NB4 (cell line): ENCODE measurements around the gene MACO1.
A peak's percentile ranks its signal among the peaks of the same experiment; 100 is the strongest.

ENCODE experiments used
- DNase-seq: peaks from one replicate; pipeline ENCODE4 v3.0.0; 2010; ENCODE audit warnings: low read depth
- H3K4me3 ChIP-seq: one replicate; pipeline ENCODE4 v1.5.1; 2011; ENCODE audit warnings: mild to moderate bottlenecking, low read depth, low read length, moderate library complexity
- MYC ChIP-seq: IDR thresholded peaks from 2 replicates; pipeline ENCODE4 v1.6.1; 2011; ENCODE audit warnings: low read depth, low read length
- POLR2A ChIP-seq: IDR thresholded peaks from 2 replicates; pipeline ENCODE4 v1.6.1; 2011; ENCODE audit warnings: mild to moderate bottlenecking; ENCODE audit not compliant: insufficient read length; ENCODE audit errors: extremely low read depth
- TF ChIP-seq, protein P1 (sequence below): IDR thresholded peaks from one replicate; pipeline ENCODE4 v1.5.1; 2012; ENCODE audit warnings: low read depth, low read length
- TF ChIP-seq, protein P2 (sequence below): IDR thresholded peaks from 2 replicates; pipeline ENCODE4 v1.6.1; 2011; ENCODE audit warnings: low read depth, low read length

Gene MACO1

DNA sequence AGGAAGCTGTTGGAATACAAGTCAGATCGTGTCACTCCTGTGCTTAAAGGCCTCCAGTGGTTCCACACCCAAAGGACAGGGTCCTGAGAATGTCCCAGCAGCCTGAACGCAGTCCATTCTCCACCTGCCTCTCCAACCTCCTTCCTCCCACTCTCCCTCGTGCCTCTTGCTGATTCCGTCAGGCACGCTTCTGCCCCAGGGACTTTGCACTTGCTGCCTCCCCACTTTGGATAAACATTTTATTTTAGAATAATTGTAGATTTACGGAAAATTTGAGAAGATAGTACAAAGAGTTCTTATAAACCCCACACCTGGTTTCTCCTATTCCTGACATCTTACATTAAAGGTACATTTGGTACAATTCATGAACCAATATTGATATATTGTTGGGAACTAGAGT is 84.3 kb downstream of the MACO1 start:
- DNase-seq: no peak
- H3K4me3 ChIP-seq: no peak overlapping the region
- TF ChIP-seq MYC (no peak), POLR2A (no peak)
- TF ChIP-seq, protein P1, sequence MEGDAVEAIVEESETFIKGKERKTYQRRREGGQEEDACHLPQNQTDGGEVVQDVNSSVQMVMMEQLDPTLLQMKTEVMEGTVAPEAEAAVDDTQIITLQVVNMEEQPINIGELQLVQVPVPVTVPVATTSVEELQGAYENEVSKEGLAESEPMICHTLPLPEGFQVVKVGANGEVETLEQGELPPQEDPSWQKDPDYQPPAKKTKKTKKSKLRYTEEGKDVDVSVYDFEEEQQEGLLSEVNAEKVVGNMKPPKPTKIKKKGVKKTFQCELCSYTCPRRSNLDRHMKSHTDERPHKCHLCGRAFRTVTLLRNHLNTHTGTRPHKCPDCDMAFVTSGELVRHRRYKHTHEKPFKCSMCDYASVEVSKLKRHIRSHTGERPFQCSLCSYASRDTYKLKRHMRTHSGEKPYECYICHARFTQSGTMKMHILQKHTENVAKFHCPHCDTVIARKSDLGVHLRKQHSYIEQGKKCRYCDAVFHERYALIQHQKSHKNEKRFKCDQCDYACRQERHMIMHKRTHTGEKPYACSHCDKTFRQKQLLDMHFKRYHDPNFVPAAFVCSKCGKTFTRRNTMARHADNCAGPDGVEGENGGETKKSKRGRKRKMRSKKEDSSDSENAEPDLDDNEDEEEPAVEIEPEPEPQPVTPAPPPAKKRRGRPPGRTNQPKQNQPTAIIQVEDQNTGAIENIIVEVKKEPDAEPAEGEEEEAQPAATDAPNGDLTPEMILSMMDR: no peak
- TF ChIP-seq, protein P2, sequence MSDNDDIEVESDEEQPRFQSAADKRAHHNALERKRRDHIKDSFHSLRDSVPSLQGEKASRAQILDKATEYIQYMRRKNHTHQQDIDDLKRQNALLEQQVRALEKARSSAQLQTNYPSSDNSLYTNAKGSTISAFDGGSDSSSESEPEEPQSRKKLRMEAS: no peak

DNA sequence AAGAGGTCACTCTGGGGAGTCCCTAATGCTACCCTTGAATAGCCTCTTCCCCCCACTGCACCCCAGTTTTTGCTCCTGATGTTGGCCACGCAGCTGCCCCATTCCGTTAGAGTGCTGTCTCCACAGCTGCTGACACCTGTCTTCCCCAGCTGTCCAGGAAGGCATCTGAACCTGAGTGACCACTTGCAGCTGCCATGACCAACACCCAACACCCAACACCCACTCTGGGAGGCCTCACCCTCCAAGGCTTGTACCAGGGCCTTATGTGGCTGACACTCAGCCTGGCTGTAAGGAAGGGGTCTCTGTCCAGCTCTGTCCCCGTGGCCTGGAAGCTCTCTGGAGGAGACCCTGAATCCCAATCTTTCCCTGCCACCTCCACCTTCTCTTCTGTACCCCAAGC is 86.0 kb downstream of the MACO1 start:
- TF ChIP-seq POLR2A: no peak
- no peak for TF ChIP-seq MYC
- TF ChIP-seq, protein P2: no peak
- TF ChIP-seq, protein P1: no peak

DNA sequence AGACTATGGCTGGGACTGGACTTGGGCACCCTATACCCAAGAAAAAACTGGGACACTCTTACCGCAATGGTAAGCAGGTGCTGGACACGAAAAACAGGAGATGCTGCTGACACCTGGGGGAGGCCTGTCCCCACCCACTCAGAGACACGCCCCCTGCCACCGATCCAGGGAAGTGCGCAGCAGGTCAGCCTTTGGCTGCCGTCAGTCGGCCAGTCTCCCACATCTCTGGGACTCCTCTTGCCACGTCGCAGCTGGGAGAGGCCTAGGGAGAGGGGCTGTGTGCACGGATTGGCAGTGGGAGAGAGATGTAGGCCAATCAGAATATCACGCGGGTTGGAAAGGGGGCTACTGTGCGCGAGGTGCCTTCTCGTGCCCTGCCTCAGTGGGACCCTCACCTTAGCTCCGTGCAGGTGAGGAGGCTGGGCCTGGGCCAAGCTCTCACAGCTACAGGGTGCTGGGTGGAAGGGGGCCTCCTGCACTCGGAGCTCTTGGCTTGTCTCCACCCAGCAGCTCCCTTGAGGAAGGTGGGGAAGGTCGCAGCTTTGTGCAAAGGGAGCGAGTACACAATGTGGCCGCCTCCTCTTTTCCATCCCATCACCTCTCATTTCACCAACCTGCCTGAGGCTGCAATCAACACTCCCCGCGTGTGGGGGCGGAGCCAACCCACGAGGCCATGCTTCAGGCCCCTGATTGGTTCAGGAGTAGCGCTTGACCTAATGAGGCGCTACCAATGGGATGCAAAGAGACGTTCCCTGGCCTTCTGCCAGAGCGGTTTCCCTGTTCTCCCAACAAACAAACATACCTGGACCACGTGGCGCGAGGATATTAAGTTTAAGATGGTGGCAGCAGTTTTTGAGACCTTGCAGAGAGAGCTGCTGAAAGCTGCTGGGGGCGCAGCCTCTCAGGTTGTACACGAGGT is 87.0 kb downstream of the MACO1 start:
- no peak for DNase-seq
- no peak overlapping the region for H3K4me3 ChIP-seq
- TF ChIP-seq, protein P1: no peak

More for the DNA sequence above, 86.0 kb downstream of the MACO1 start:
- no peak overlapping the region for H3K4me3 ChIP-seq
- no peak for DNase-seq

DNA sequence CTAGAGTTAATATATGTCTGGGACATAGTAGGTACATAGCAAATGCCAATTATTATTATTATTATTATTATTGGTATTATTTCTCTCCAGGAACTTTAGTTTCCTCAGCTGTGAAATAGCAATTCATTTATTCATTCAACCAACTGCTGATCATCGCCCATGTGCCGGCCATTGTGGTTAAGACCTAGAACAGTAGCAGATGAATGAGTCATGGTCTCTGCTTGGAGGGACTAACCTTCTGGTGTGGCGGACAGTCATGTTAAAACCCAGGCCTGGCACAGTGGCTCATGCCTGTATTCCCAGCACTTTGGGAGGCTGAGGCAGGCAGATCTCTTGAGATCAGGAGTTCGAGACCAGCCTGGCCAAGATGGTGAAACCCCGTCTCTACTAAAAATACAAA is 88.9 kb downstream of the MACO1 start:
- 0 out of 2 replicates have a peak, but pooled peaks have one; percentile 17 for TF ChIP-seq MYC
- TF ChIP-seq, protein P1: no peak
- TF ChIP-seq, protein P2: peak; percentile 37; the same call in 1 of the 2 replicates
- no peak for TF ChIP-seq POLR2A
- H3K4me3 ChIP-seq: no peak overlapping the region
- DNase-seq: peak; percentile 66

DNA sequence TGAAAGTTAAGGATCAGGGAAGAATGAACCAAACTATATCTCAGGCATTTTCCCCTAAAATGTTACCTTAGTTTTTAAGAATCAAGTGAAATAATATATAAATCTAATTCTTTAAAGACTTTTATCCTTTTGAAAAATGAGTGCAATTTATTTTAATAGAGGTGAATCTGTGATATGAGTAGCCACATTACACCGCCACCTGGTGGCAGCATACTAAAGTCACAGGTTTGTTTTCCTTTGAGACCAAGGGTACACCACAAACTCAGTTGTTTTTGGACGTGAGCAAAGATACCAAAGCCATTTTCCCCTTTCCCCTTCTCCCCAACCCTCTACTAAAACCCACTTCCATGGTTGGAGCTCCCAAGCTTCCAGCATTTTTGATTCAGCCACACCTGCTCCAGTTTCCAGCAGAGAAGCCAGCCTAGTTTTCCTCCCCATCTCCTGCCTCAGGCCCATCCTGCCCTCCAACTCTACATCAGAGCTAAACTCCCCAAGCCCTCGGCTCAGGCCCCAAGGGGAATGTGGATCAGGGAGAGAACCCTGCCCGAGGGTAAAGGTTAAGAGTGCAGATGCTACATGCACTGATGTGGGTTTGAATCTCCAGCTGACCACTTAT is 89.9 kb downstream of the MACO1 start:
- peak; percentile 70 for DNase-seq
- H3K4me3 ChIP-seq: no peak overlapping the region
- TF ChIP-seq, protein P1: peak; percentile 59
- no peak for TF ChIP-seq MYC
